WTC11 (cell line): ENCODE data around the gene TBL1X. TPM values are rescaled to one million over a fixed set of nuclear protein-coding genes. Genes with fewer than 3 reads are reported as not detected.

Source experiments
- ATAC-seq: fragments of 200-7000 bp; cut with Tn5 transposase; 2 replicates; pipeline ENCODE4 v1.10.0; 2021; ENCODE audit warnings: mild to moderate bottlenecking, moderate library complexity
- CTCF ChIA-PET: fragments of 300-600 bp; sonication (Branson Sonifier 250); formaldehyde crosslinking; loops from one replicate; lab custom pipeline; 2021; ENCODE audit warnings: antibody characterized with exemption; lab: Charles Lee
- POLR2A ChIA-PET: fragments of 350-600 bp; sonication (Branson Sonifier 250); formaldehyde crosslinking; loops from one replicate; lab custom pipeline; 2021; ENCODE audit warnings: antibody characterized with exemption; lab: Charles Lee
- DNase-seq: peaks from one replicate; pipeline ENCODE4 v3.0.0; 2021; ENCODE audit warnings: low spot score
- H3K27ac Mint-ChIP-seq: 2 replicates; pipeline ENCODE4 v1.8.0; 2021; ENCODE audit warnings: mixed read lengths
- H3K27me3 Mint-ChIP-seq: 2 replicates; pipeline ENCODE4 v1.8.0; 2021; ENCODE audit warnings: low read depth, mild to moderate bottlenecking, moderate library complexity, mixed read lengths
- H3K36me3 Mint-ChIP-seq: 2 replicates; pipeline ENCODE4 v1.8.0; 2021; ENCODE audit warnings: mixed read lengths
- H3K4me1 Mint-ChIP-seq: 2 replicates; pipeline ENCODE4 v1.8.0; 2022; ENCODE audit warnings: mixed read lengths
- H3K4me3 Mint-ChIP-seq: 2 replicates; pipeline ENCODE4 v1.8.0; 2021; ENCODE audit warnings: mild to moderate bottlenecking, moderate library complexity, mixed read lengths
- H3K9me3 Mint-ChIP-seq: 2 replicates; pipeline ENCODE4 v1.8.0; 2021; ENCODE audit warnings: mixed read lengths
- CBFB ChIP-seq: sonication (generic); formaldehyde crosslinking; IDR thresholded peaks from 2 replicates; pipeline ENCODE4 v1.8.1; 2022; ENCODE audit warnings: mild to moderate bottlenecking, low read depth, missing genetic modification reagents
- CREB1 ChIP-seq: sonication (generic); formaldehyde crosslinking; IDR thresholded peaks from 2 replicates; pipeline ENCODE4 v1.8.0; 2023; ENCODE audit warnings: mild to moderate bottlenecking, missing genetic modification reagents
- ELF4 ChIP-seq: sonication (generic); formaldehyde crosslinking; IDR thresholded peaks from 2 replicates; pipeline ENCODE4 v1.8.1; 2022; ENCODE audit warnings: low read depth, mild to moderate bottlenecking, moderate library complexity, missing genetic modification reagents
- ETV6 ChIP-seq: sonication (generic); formaldehyde crosslinking; IDR thresholded peaks from 2 replicates; pipeline ENCODE4 v1.8.1; 2022; ENCODE audit warnings: mild to moderate bottlenecking, missing genetic modification reagents
- GABPB1 ChIP-seq: sonication (generic); formaldehyde crosslinking; IDR thresholded peaks from 2 replicates; pipeline ENCODE4 v1.8.1; 2023; ENCODE audit warnings: mild to moderate bottlenecking, missing genetic modification reagents
- GRHL2 ChIP-seq: fragments of 250-450 bp; sonication (Bioruptor Pico); IDR thresholded peaks from 2 replicates; pipeline ENCODE4 v1.8.0; 2022; ENCODE audit warnings: mild to moderate bottlenecking, moderate library complexity; ENCODE audit not compliant: insufficient replicate concordance, severe bottlenecking
- HMGA2 ChIP-seq: fragments of 250-450 bp; sonication (Bioruptor Pico); IDR thresholded peaks from 2 replicates; pipeline ENCODE4 v1.4.0; 2021; ENCODE audit warnings: mild to moderate bottlenecking, moderate library complexity
- IRF2 ChIP-seq: sonication (generic); formaldehyde crosslinking; IDR thresholded peaks from 2 replicates; pipeline ENCODE4 v1.8.0; 2022; ENCODE audit warnings: low read depth, missing genetic modification reagents, borderline replicate concordance
- JAZF1 ChIP-seq: fragments of 250-450 bp; sonication (Bioruptor Pico); IDR thresholded peaks from 2 replicates; pipeline ENCODE4 v1.9.0; 2021; ENCODE audit warnings: moderate library complexity, mild to moderate bottlenecking, inconsistent platforms
- JUN ChIP-seq: sonication (generic); formaldehyde crosslinking; IDR thresholded peaks from 2 replicates; pipeline ENCODE4 v1.8.0; 2023; ENCODE audit warnings: mild to moderate bottlenecking, missing genetic modification reagents
- MXD4 ChIP-seq: fragments of 250-450 bp; sonication (Bioruptor Pico); IDR thresholded peaks from 2 replicates; pipeline ENCODE4 v1.8.0; 2021; ENCODE audit warnings: mild to moderate bottlenecking, moderate library complexity, borderline replicate concordance
- NFATC4 ChIP-seq: fragments of 250-450 bp; sonication (Bioruptor Pico); IDR thresholded peaks from 2 replicates; pipeline ENCODE4 v1.9.0; 2021; ENCODE audit warnings: mild to moderate bottlenecking
- NFE2L1 ChIP-seq: sonication (generic); formaldehyde crosslinking; IDR thresholded peaks from 2 replicates; pipeline ENCODE4 v1.8.1; 2023; ENCODE audit warnings: missing genetic modification reagents
- TEAD1 ChIP-seq: sonication (generic); formaldehyde crosslinking; IDR thresholded peaks from 2 replicates; pipeline ENCODE4 v1.8.0; 2022; ENCODE audit warnings: mild to moderate bottlenecking, missing genetic modification reagents
- ZNF219 ChIP-seq: sonication (generic); formaldehyde crosslinking; IDR thresholded peaks from 2 replicates; pipeline ENCODE4 v1.8.0; 2023; ENCODE audit warnings: missing genetic modification reagents, mild to moderate bottlenecking, borderline replicate concordance
- ZNF232 ChIP-seq: sonication (generic); formaldehyde crosslinking; IDR thresholded peaks from 2 replicates; pipeline ENCODE4 v1.8.0; 2022; ENCODE audit warnings: mild to moderate bottlenecking, missing genetic modification reagents
- ZNF263 ChIP-seq: sonication (generic); formaldehyde crosslinking; IDR thresholded peaks from 2 replicates; pipeline ENCODE4 v1.8.1; 2022; ENCODE audit warnings: low read depth, mild to moderate bottlenecking, moderate library complexity, missing genetic modification reagents
- ZNF317 ChIP-seq: sonication (generic); formaldehyde crosslinking; IDR thresholded peaks from 2 replicates; pipeline ENCODE4 v1.8.1; 2023; ENCODE audit warnings: low read depth, mild to moderate bottlenecking, moderate library complexity, missing genetic modification reagents, borderline replicate concordance
- ZNF396 ChIP-seq: fragments of 250-450 bp; sonication (Bioruptor Pico); IDR thresholded peaks from 2 replicates; pipeline ENCODE4 v1.8.0; 2021; ENCODE audit warnings: mild to moderate bottlenecking, moderate library complexity, borderline replicate concordance
- total RNA-seq: library from RNA; stranded (reverse); gene quantifications from 3 replicates; pipeline ENCODE4 v1.2.3, GENCODE V29; 2021
- TF ChIP-seq, protein P1 (sequence below): sonication (generic); formaldehyde crosslinking; IDR thresholded peaks from 2 replicates; pipeline ENCODE4 v1.8.1; 2022; ENCODE audit warnings: mild to moderate bottlenecking, missing genetic modification reagents, moderate library complexity, borderline replicate concordance
- TF ChIP-seq, protein P2 (sequence below): fragments of 250-450 bp; sonication (Bioruptor Pico); conservative IDR thresholded peaks from 2 replicates; pipeline ENCODE4 v1.9.0; 2021; ENCODE audit warnings: mild to moderate bottlenecking
- TF ChIP-seq, protein P3 (sequence below): sonication (generic); formaldehyde crosslinking; IDR thresholded peaks from 2 replicates; pipeline ENCODE4 v1.8.1; 2022; ENCODE audit warnings: mild to moderate bottlenecking, moderate library complexity, missing genetic modification reagents
- TF ChIP-seq, protein P4 (sequence below): fragments of 250-450 bp; sonication (Bioruptor Pico); IDR thresholded peaks from 2 replicates; pipeline ENCODE4 v1.9.0; 2021; ENCODE audit warnings: mild to moderate bottlenecking, borderline replicate concordance

The TBL1X gene
- total RNA-seq, 1 experiment from 2014 or later = 27.7 TPM

- TF ChIP-seq ETV6 (CRISPR knock-in tag) = no peak
Observed at GRCh38 chrX:9538544-9539045, 73.7 kb downstream of the TBL1X start (continued).

- DNase-seq = no peak
- no peaks in the 10 kb centered on the region for H3K9me3 Mint-ChIP-seq
- peaks cover 32% of the 10 kb centered on the region for H3K4me1 Mint-ChIP-seq
- CTCF ChIA-PET = no interaction called here
- TF ChIP-seq JUN (CRISPR knock-in tag) (no peak), IRF2 (CRISPR knock-in tag) (no peak), ZNF263 (CRISPR knock-in tag) (no peak), CBFB (no peak), GRHL2 (CRISPR knock-in tag) (no peak), NFE2L1 (CRISPR knock-in tag) (no peak), TEAD1 (no peak), HMGA2 (CRISPR knock-in tag) (no peak), ZNF317 (CRISPR knock-in tag) (no peak), CREB1 (CRISPR knock-in tag) (no peak)
- TF ChIP-seq, protein P1, sequence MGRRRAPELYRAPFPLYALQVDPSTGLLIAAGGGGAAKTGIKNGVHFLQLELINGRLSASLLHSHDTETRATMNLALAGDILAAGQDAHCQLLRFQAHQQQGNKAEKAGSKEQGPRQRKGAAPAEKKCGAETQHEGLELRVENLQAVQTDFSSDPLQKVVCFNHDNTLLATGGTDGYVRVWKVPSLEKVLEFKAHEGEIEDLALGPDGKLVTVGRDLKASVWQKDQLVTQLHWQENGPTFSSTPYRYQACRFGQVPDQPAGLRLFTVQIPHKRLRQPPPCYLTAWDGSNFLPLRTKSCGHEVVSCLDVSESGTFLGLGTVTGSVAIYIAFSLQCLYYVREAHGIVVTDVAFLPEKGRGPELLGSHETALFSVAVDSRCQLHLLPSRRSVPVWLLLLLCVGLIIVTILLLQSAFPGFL (CRISPR knock-in tag) = no peak
- TF ChIP-seq, protein P2, sequence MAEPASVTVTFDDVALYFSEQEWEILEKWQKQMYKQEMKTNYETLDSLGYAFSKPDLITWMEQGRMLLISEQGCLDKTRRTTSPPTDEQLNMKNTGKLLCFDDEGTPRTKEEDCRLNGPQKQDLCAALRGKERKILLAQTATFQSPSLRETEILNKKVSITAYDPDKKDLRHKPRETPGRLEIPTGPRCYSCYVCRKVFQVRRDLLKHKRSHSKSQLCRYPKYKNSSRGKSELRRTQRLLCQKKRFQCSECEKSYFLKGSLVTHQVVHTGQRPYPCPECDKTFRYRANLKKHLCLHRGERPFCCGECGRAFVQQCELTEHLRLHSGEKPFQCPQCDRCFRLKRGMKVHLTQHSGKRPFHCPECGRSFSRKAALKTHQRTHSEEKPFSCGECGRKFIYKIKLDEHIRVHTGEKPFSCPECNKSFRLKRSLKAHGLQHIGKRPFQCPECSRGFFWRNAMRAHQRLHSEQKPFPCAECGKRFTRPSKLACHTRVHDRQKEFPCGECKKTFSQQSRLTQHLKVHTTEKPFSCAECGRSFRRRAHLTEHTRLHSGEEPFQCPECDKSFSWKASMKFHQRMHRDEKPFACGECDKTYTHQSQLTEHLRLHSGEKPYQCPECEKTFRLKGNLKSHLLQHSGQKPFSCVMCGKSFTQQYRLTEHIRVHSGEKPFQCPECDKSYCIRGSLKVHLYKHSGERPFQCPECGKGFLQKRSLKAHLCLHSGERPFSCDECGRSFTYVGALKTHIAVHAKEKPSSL = no peak
- H3K36me3 Mint-ChIP-seq = 0 out of 2 replicates have a peak, but pooled peaks cover 4% of the 10 kb centered on the region
- H3K4me3 Mint-ChIP-seq = no peak overlapping the region
- no peak overlapping the region for H3K27ac Mint-ChIP-seq
- H3K27me3 Mint-ChIP-seq = no peaks in the 10 kb centered on the region
- ATAC-seq = no peak
- POLR2A ChIA-PET = no interaction called here
Observed at GRCh38 chrX:9539605-9540387, 74.9 kb downstream of the TBL1X start.

DNA sequence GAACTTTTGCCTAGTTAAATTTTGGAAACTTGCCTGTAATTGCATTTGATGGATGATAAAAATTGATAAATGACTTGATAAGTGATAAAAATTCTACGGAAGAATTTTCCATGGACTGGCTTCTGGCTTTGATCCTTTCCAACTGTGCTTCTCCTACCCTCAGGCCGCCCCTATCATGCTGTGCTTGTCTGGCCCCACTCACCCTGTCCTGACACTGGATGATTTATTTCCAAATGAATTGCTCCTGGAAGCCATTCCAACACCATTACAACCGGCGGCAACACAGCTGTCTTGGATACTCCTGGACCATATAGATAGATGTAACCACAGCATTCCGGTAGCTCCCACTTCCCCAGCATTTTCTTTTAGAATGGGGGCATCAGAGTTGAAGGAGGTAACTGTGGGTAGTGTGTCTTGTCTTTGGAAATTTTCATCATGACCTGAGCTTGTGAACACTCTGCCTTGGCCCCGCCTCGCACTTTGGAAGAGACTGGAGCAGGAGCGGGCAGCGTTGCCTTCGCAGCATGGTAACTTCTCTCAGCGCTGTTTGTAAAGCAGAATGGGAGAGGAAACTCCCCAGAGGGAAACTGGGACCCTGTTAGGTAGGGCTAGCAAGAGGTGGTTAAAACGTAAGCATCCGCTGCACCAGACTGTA is 77.4 kb downstream of the TBL1X start:
- H3K36me3 Mint-ChIP-seq = peaks cover 6% of the 10 kb centered on the region; the same call in 1 of the 2 replicates
- H3K4me1 Mint-ChIP-seq = peaks cover 19% of the 10 kb centered on the region
- CTCF ChIA-PET = interaction anchor here (0.7 kb wide), 1 partner anchor 784 kb away, joined by 3 read pairs; no protein-coding TSS in a partner anchor
- H3K9me3 Mint-ChIP-seq = peaks cover 3% of the 10 kb centered on the region; the same call in 1 of the 2 replicates
- ATAC-seq = no peak
- H3K27me3 Mint-ChIP-seq = no peaks in the 10 kb centered on the region
- POLR2A ChIA-PET = no interaction called here
- no peak overlapping the region for H3K27ac Mint-ChIP-seq
- H3K4me3 Mint-ChIP-seq = no peak overlapping the region
- no peak for DNase-seq
- TF ChIP-seq GABPB1 (CRISPR knock-in tag) (no peak), ZNF396 (no peak), ZNF317 (CRISPR knock-in tag) (no peak), NFATC4 (CRISPR knock-in tag) (no peak), HMGA2 (CRISPR knock-in tag) (no peak), JAZF1 (no peak), ZNF219 (no peak), ZNF232 (CRISPR knock-in tag) (no peak), ELF4 (CRISPR knock-in tag) (no peak), ETV6 (CRISPR knock-in tag) (no peak), MXD4 (CRISPR knock-in tag) (no peak)
- TF ChIP-seq, protein P3, sequence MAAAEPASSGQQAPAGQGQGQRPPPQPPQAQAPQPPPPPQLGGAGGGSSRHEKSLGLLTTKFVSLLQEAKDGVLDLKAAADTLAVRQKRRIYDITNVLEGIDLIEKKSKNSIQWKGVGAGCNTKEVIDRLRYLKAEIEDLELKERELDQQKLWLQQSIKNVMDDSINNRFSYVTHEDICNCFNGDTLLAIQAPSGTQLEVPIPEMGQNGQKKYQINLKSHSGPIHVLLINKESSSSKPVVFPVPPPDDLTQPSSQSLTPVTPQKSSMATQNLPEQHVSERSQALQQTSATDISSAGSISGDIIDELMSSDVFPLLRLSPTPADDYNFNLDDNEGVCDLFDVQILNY (CRISPR knock-in tag) = no peak
- TF ChIP-seq, protein P4, sequence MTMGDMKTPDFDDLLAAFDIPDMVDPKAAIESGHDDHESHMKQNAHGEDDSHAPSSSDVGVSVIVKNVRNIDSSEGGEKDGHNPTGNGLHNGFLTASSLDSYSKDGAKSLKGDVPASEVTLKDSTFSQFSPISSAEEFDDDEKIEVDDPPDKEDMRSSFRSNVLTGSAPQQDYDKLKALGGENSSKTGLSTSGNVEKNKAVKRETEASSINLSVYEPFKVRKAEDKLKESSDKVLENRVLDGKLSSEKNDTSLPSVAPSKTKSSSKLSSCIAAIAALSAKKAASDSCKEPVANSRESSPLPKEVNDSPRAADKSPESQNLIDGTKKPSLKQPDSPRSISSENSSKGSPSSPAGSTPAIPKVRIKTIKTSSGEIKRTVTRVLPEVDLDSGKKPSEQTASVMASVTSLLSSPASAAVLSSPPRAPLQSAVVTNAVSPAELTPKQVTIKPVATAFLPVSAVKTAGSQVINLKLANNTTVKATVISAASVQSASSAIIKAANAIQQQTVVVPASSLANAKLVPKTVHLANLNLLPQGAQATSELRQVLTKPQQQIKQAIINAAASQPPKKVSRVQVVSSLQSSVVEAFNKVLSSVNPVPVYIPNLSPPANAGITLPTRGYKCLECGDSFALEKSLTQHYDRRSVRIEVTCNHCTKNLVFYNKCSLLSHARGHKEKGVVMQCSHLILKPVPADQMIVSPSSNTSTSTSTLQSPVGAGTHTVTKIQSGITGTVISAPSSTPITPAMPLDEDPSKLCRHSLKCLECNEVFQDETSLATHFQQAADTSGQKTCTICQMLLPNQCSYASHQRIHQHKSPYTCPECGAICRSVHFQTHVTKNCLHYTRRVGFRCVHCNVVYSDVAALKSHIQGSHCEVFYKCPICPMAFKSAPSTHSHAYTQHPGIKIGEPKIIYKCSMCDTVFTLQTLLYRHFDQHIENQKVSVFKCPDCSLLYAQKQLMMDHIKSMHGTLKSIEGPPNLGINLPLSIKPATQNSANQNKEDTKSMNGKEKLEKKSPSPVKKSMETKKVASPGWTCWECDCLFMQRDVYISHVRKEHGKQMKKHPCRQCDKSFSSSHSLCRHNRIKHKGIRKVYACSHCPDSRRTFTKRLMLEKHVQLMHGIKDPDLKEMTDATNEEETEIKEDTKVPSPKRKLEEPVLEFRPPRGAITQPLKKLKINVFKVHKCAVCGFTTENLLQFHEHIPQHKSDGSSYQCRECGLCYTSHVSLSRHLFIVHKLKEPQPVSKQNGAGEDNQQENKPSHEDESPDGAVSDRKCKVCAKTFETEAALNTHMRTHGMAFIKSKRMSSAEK (CRISPR knock-in tag) = no peak
